Tibial nerve (tissue), 4 donors: ENCODE measurements around the gene GALNT13.

Source experiments
- EP300 ChIP-seq, 2 donors: sonication (generic); formaldehyde crosslinking; IDR thresholded peaks; one replicate each; pipeline ENCODE4 v1.6.1; 2017; ENCODE audit warnings: antibody characterized with exemption in 2 of 2, mild to moderate bottlenecking in 1 of 2
- POLR2A ChIP-seq, 2 donors: fragments of 450-650 bp; IDR thresholded peaks; one replicate each; pipeline ENCODE4 v1.6.1; 2017; ENCODE audit warnings: antibody characterized with exemption in 2 of 2, mild to moderate bottlenecking in 2 of 2, moderate library complexity in 2 of 2
- TF ChIP-seq, protein P1 (sequence below), 5 experiments: fragments of 200-600 bp in 3 of 5; fragments of 450-650 bp in 2 of 5; sonication (generic) in 3 of 5; IDR thresholded peaks; one replicate each; pipeline ENCODE4 v1.5.1; 2016 to 2019; ENCODE audit warnings: antibody characterized with exemption in 5 of 5, mild to moderate bottlenecking in 3 of 5, moderate library complexity in 2 of 5

DNA sequence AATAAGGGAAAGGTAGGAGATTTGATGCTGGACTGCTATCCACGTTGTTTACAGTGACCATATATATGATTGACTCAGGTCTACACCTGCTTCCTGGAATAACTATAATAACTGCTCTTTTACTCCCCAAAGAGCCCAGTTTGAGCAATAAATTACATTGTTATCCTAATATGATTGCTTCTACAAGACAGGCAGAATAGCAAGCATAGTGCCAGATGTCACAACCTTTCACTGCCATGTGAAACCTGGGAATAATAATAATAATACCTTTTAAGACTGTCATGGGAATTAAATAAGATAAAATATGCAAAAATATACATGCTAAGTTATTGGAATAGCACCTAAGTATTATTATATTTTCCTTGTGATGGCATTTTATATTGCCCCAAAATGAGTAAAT lies 298.7 kb downstream of the GALNT13 start:
- TF ChIP-seq, protein P1, sequence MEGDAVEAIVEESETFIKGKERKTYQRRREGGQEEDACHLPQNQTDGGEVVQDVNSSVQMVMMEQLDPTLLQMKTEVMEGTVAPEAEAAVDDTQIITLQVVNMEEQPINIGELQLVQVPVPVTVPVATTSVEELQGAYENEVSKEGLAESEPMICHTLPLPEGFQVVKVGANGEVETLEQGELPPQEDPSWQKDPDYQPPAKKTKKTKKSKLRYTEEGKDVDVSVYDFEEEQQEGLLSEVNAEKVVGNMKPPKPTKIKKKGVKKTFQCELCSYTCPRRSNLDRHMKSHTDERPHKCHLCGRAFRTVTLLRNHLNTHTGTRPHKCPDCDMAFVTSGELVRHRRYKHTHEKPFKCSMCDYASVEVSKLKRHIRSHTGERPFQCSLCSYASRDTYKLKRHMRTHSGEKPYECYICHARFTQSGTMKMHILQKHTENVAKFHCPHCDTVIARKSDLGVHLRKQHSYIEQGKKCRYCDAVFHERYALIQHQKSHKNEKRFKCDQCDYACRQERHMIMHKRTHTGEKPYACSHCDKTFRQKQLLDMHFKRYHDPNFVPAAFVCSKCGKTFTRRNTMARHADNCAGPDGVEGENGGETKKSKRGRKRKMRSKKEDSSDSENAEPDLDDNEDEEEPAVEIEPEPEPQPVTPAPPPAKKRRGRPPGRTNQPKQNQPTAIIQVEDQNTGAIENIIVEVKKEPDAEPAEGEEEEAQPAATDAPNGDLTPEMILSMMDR (IDR thresholded peaks at IDR 0.05): no peak
- no peak for TF ChIP-seq EP300 (IDR thresholded peaks at IDR 0.05)
- no peak for TF ChIP-seq POLR2A (IDR thresholded peaks at IDR 0.05)
